ENCODE measurements around the gene PRKCE. TPM values are rescaled to one million over a fixed set of nuclear protein-coding genes. Genes with fewer than 3 reads are reported as not detected.

PRKCE gene
- total RNA-seq, 1 experiment from 2014 or later: 21.7 TPM

GRCh38 chr2:45680351-45680967 lies 29.0 kb downstream of the PRKCE start:
- Histone ChIP-seq H3K4me1 (replicated peaks; ENCODE audit: insufficient read depth) (peaks cover 89% of the 10 kb centered on the region), H3F3A (ENCODE audit: insufficient read depth, low read depth) (peaks cover 50% of the 10 kb centered on the region), H3K9me3 (ENCODE audit: insufficient read depth, low read depth) (no peaks in the 10 kb centered on the region), H3K36me3 (ENCODE audit: low read depth) (no peaks in the 10 kb centered on the region), H3K4me3 (no peak overlapping the region), H3K27ac (peak overlapping the region; percentile 97), H4K20me1 (ENCODE audit: insufficient read depth) (no peaks in the 10 kb centered on the region), H3K27me3 (ENCODE audit: insufficient read depth, low read depth) (no peaks in the 10 kb centered on the region), H2AFZ (no peak overlapping the region), H3K4me2 (no peak overlapping the region), H3K9me2 (ENCODE audit: insufficient read depth) (no peaks in the 10 kb centered on the region), H3K79me2 (ENCODE audit: low read depth) (peaks cover 85% of the 10 kb centered on the region)
- no peak for DNase-seq
- BruUV-seq (replicated peaks): no TSS peak
- ChIA-PET CTCF (no interaction called here), POLR2A (ENCODE audit: unreplicated experiment) (no interaction called here)
- intact Hi-C loops (cut with micrococcal nuclease; ENCODE audit: unreplicated experiment): no loop called here
- TF ChIP-seq EZH2 (IDR thresholded peaks at IDR 0.05; ENCODE audit: low read depth) (no peak), CTCF (conservative IDR thresholded peaks at IDR 0.05) (no peak)

GRCh38 chr2:45681675-45682074 lies 30.2 kb downstream of the PRKCE start:
- Histone ChIP-seq H3K9me2 (ENCODE audit: insufficient read depth) (no peaks in the 10 kb centered on the region), H3K4me1 (replicated peaks; ENCODE audit: insufficient read depth) (peaks cover 77% of the 10 kb centered on the region), H3K4me3 (peak overlapping the region; percentile 17; the same call in 1 of the 2 replicates), H2AFZ (no peak overlapping the region), H3K79me2 (ENCODE audit: low read depth) (peaks cover 86% of the 10 kb centered on the region), H3K27ac (peak overlapping the region; percentile 97), H3K27me3 (ENCODE audit: insufficient read depth, low read depth) (no peaks in the 10 kb centered on the region), H4K20me1 (ENCODE audit: insufficient read depth) (no peaks in the 10 kb centered on the region), H3K4me2 (peak overlapping the region; percentile 65), H3K36me3 (ENCODE audit: low read depth) (no peaks in the 10 kb centered on the region), H3F3A (ENCODE audit: insufficient read depth, low read depth) (peaks cover 42% of the 10 kb centered on the region), H3K9me3 (ENCODE audit: insufficient read depth, low read depth) (no peaks in the 10 kb centered on the region)
- no TSS peak for BruUV-seq (replicated peaks)
- ChIA-PET CTCF (no interaction called here), POLR2A (ENCODE audit: unreplicated experiment) (no interaction called here)
- TF ChIP-seq EZH2 (IDR thresholded peaks at IDR 0.05; ENCODE audit: low read depth): no peak
- no peak; the same call in 1 of the 2 replicates for TF ChIP-seq CTCF (conservative IDR thresholded peaks at IDR 0.05)
- intact Hi-C loops (cut with micrococcal nuclease; ENCODE audit: unreplicated experiment): no loop called here
- peak; percentile 55 to 95 for DNase-seq

DNA sequence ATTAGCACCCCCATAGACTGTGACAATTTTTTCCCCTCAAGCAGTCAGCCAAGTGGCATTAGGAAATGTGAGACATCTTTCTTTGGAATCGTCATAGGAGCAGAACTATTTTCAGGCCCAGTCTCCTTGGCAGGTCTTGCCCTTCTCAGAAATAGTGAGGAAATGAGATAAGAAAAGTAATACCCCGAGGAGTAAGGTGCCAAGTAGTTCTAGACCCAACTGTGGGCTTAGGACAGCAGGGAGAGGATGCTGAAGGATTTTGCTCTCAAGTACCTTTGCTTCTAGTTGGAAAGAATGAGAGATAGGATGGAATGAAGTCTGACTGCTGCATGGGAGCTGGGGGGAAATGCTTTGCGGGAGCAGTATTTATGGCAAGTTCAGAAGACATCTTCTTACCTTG lies 31.8 kb downstream of the PRKCE start:
- H3F3A ChIP-seq (ENCODE audit: insufficient read depth, low read depth): peaks cover 42% of the 10 kb centered on the region
- TF ChIP-seq CTCF (conservative IDR thresholded peaks at IDR 0.05) (no peak), EZH2 (IDR thresholded peaks at IDR 0.05; ENCODE audit: low read depth) (no peak)
- peak in 1 of 2 experiments; percentile 58 for DNase-seq
- peak overlapping the region; percentile 19; the same call in 1 of the 2 replicates for H3K4me3 ChIP-seq
- ChIA-PET CTCF (interaction anchor here (0.7 kb wide), 1 partner anchor 321 kb away, joined by 3 read pairs; no protein-coding TSS in a partner anchor), POLR2A (ENCODE audit: unreplicated experiment) (interaction anchor here (1.0 kb wide), 1 partner anchor 33 kb away, joined by 6 read pairs; no protein-coding TSS in a partner anchor)
- H3K27ac ChIP-seq: peak overlapping the region; percentile 97
- H4K20me1 ChIP-seq (ENCODE audit: insufficient read depth): no peaks in the 10 kb centered on the region
- H3K4me1 ChIP-seq (replicated peaks; ENCODE audit: insufficient read depth): peaks cover 70% of the 10 kb centered on the region
- H3K36me3 ChIP-seq (ENCODE audit: low read depth): no peaks in the 10 kb centered on the region
- H2AFZ ChIP-seq: peak overlapping the region; percentile 2; the same call in 1 of the 2 replicates
- no peaks in the 10 kb centered on the region for H3K9me2 ChIP-seq (ENCODE audit: insufficient read depth)
- no peaks in the 10 kb centered on the region for H3K9me3 ChIP-seq (ENCODE audit: insufficient read depth, low read depth)
- H3K27me3 ChIP-seq (ENCODE audit: insufficient read depth, low read depth): no peaks in the 10 kb centered on the region
- H3K4me2 ChIP-seq: peak overlapping the region; percentile 65
- H3K79me2 ChIP-seq (ENCODE audit: low read depth): peaks cover 83% of the 10 kb centered on the region
- no TSS peak for BruUV-seq (replicated peaks)
- intact Hi-C loops (cut with micrococcal nuclease; ENCODE audit: unreplicated experiment): no loop called here
